Adipocyte (in vitro differentiated cells): ENCODE data around the gene KRTAP5-8.

Source experiments
- DNase-seq: peaks from one replicate; pipeline ENCODE4 v3.0.0-alpha.2; 2015; ENCODE audit warnings: low read depth
- H3K27me3 ChIP-seq: replicated peaks from 2 replicates; pipeline ENCODE4 v1.7.0; 2013; ENCODE audit warnings: mild to moderate bottlenecking, low read length, moderate library complexity; ENCODE audit not compliant: control insufficient read depth, insufficient read depth
- H3K36me3 ChIP-seq: 2 replicates; pipeline ENCODE4 v1.7.0; 2013; ENCODE audit warnings: low read length, mild to moderate bottlenecking, moderate library complexity; ENCODE audit not compliant: control insufficient read depth, insufficient read depth, severe bottlenecking
- H3K4me1 ChIP-seq: 2 replicates; pipeline ENCODE4 v1.7.0; 2013; ENCODE audit warnings: mild to moderate bottlenecking, low read length, moderate library complexity; ENCODE audit not compliant: control insufficient read depth, insufficient read depth
- H3K4me3 ChIP-seq: 2 replicates; pipeline ENCODE4 v1.7.0; 2013; ENCODE audit warnings: mild to moderate bottlenecking, low read length, moderate library complexity
- H3K9ac ChIP-seq: 2 replicates; pipeline ENCODE4 v1.7.0; 2013; ENCODE audit warnings: mild to moderate bottlenecking, low read length, moderate library complexity
- H3K9me3 ChIP-seq: 2 replicates; pipeline ENCODE4 v1.7.0; 2013; ENCODE audit warnings: mild to moderate bottlenecking, low read length, moderate library complexity; ENCODE audit not compliant: control insufficient read depth

KRTAP5-8 gene

GRCh38 chr11:71551711-71552110 lies 13.9 kb downstream of the KRTAP5-8 start:
- H3K4me3 ChIP-seq, result no peak overlapping the region
- no peak overlapping the region for H3K9ac ChIP-seq
- no peaks in the 10 kb centered on the region for H3K36me3 ChIP-seq
- no peaks in the 10 kb centered on the region for H3K4me1 ChIP-seq
- peaks cover 24% of the 10 kb centered on the region for H3K27me3 ChIP-seq
- DNase-seq, result peak; percentile 1
- no peaks in the 10 kb centered on the region for H3K9me3 ChIP-seq

GRCh38 chr11:71554996-71555395 lies 17.2 kb downstream of the KRTAP5-8 start:
- DNase-seq, result no peak
- Histone ChIP-seq H3K36me3 (no peaks in the 10 kb centered on the region), H3K4me3 (no peak overlapping the region), H3K27me3 (peaks cover 18% of the 10 kb centered on the region), H3K9me3 (no peaks in the 10 kb centered on the region), H3K4me1 (no peaks in the 10 kb centered on the region), H3K9ac (no peak overlapping the region)

GRCh38 chr11:71555508-71555907 lies 17.7 kb downstream of the KRTAP5-8 start:
- H3K4me1 ChIP-seq, result no peaks in the 10 kb centered on the region
- no peaks in the 10 kb centered on the region for H3K9me3 ChIP-seq
- DNase-seq, result no peak
- peaks cover 18% of the 10 kb centered on the region for H3K27me3 ChIP-seq
- no peak overlapping the region for H3K4me3 ChIP-seq
- no peaks in the 10 kb centered on the region for H3K36me3 ChIP-seq
- no peak overlapping the region for H3K9ac ChIP-seq

GRCh38 chr11:71556018-71556417 lies 18.2 kb downstream of the KRTAP5-8 start:
- Histone ChIP-seq H3K27me3 (peaks cover 14% of the 10 kb centered on the region), H3K4me1 (no peaks in the 10 kb centered on the region), H3K9ac (no peak overlapping the region), H3K9me3 (no peaks in the 10 kb centered on the region), H3K36me3 (no peaks in the 10 kb centered on the region), H3K4me3 (no peak overlapping the region)
- DNase-seq, result no peak

GRCh38 chr11:71557257-71557656 lies 19.4 kb downstream of the KRTAP5-8 start:
- no peak for DNase-seq
- Histone ChIP-seq H3K9me3 (peaks cover 5% of the 10 kb centered on the region), H3K4me3 (no peak overlapping the region), H3K4me1 (no peaks in the 10 kb centered on the region), H3K9ac (no peak overlapping the region), H3K27me3 (peaks cover 9% of the 10 kb centered on the region), H3K36me3 (no peaks in the 10 kb centered on the region)

GRCh38 chr11:71558996-71559395 lies 21.2 kb downstream of the KRTAP5-8 start:
- Histone ChIP-seq H3K4me3 (no peak overlapping the region), H3K9me3 (peaks cover 5% of the 10 kb centered on the region), H3K9ac (no peak overlapping the region), H3K36me3 (no peaks in the 10 kb centered on the region), H3K27me3 (peaks cover 9% of the 10 kb centered on the region), H3K4me1 (no peaks in the 10 kb centered on the region)
- no peak for DNase-seq

GRCh38 chr11:71562120-71562519 lies 24.3 kb downstream of the KRTAP5-8 start:
- no peaks in the 10 kb centered on the region for H3K4me1 ChIP-seq
- DNase-seq, result no peak

GRCh38 chr11:71563406-71563805 lies 25.6 kb downstream of the KRTAP5-8 start:
- peaks cover 20% of the 10 kb centered on the region for H3K27me3 ChIP-seq
- no peaks in the 10 kb centered on the region for H3K36me3 ChIP-seq
- H3K9ac ChIP-seq, result no peak overlapping the region
- H3K9me3 ChIP-seq, result peaks cover 5% of the 10 kb centered on the region
- DNase-seq, result peak; percentile 49
- H3K4me3 ChIP-seq, result no peak overlapping the region
- H3K4me1 ChIP-seq, result peaks cover 10% of the 10 kb centered on the region

More at GRCh38 chr11:71562120-71562519, 24.3 kb downstream of the KRTAP5-8 start:
- H3K36me3 ChIP-seq, result no peaks in the 10 kb centered on the region
- peaks cover 5% of the 10 kb centered on the region for H3K9me3 ChIP-seq
- H3K9ac ChIP-seq, result no peak overlapping the region
- H3K4me3 ChIP-seq, result no peak overlapping the region
- peaks cover 18% of the 10 kb centered on the region for H3K27me3 ChIP-seq

- Histone ChIP-seq H3K4me3 (no peak overlapping the region), H3K9me3 (peaks cover 5% of the 10 kb centered on the region), H3K27me3 (peaks cover 20% of the 10 kb centered on the region), H3K9ac (no peak overlapping the region), H3K36me3 (no peaks in the 10 kb centered on the region), H3K4me1 (peaks cover 18% of the 10 kb centered on the region)
- DNase-seq, result no peak
Measured at GRCh38 chr11:71564430-71564829, 26.6 kb downstream of the KRTAP5-8 start.

- peaks cover 5% of the 10 kb centered on the region for H3K9me3 ChIP-seq
- H3K4me3 ChIP-seq, result no peak within 1 kb of the TSS
- H3K9ac ChIP-seq, result no peak within 1 kb of the TSS
- no peaks in the 10 kb centered on the region for H3K36me3 ChIP-seq
- peaks cover 18% of the 10 kb centered on the region for H3K4me1 ChIP-seq
- peaks cover 20% of the 10 kb centered on the region for H3K27me3 ChIP-seq
- no peak for DNase-seq
Measured at GRCh38 chr11:71565263-71565662, 27.4 kb downstream of the KRTAP5-8 start, which contains the start of gene KRTAP5-10. Gene KRTAP5-10 (plus strand): TSS chr11:71565563. CDS start chr11:71565588, 25 bp downstream.

- Histone ChIP-seq H3K9me3 (peaks cover 5% of the 10 kb centered on the region), H3K27me3 (peaks cover 25% of the 10 kb centered on the region), H3K9ac (no peak overlapping the region), H3K4me3 (no peak overlapping the region), H3K4me1 (peaks cover 18% of the 10 kb centered on the region), H3K36me3 (no peaks in the 10 kb centered on the region)
- DNase-seq, result no peak
Measured at GRCh38 chr11:71566081-71566620, 28.3 kb downstream of the KRTAP5-8 start.
